SK-N-SH (cell line): ENCODE data around the gene TWNK. TPM values are rescaled to one million over a fixed set of nuclear protein-coding genes. Genes with fewer than 3 reads are reported as not detected.

ENCODE experiments used
- CTCF ChIA-PET: fragments of 300-600, 350-600 bp; formaldehyde crosslinking; extraction: SDS; loops from one replicate; lab custom pipeline; 2021; lab: Yijun Ruan, JAX
- POLR2A ChIA-PET: fragments of 350-600 bp; sonication (Branson Sonifier 250); formaldehyde crosslinking; extraction: SDS; loops from one replicate; lab custom pipeline; 2020; ENCODE audit warnings: antibody characterized with exemption, inconsistent platforms; lab: Yijun Ruan, JAX
- DNase-seq: peaks from one replicate; pipeline ENCODE4 v3.0.0; 2012
- H2AFZ ChIP-seq: fragments of 200-600 bp; sonication (generic); 2 replicates; pipeline ENCODE4 v1.8.1; 2016; ENCODE audit warnings: antibody characterized with exemption, mild to moderate bottlenecking, low read depth
- H3F3A ChIP-seq: fragments of 200-600 bp; sonication (generic); replicated peaks from 2 replicates; pipeline ENCODE3; 2016; ENCODE audit warnings: antibody characterized with exemption, mild to moderate bottlenecking; ENCODE audit not compliant: insufficient read depth
- H3K27ac ChIP-seq, 2 experiments: fragments of 200-500 bp in 1 of 2; fragments of 200-600 bp in 1 of 2; sonication (Bioruptor generic) in 1 of 2; sonication (generic), shearing (Covaris generic) in 1 of 2; 2 replicates each; pipeline versions ENCODE4 v1.5.1 to v1.6.1; 2014 to 2016; ENCODE audit warnings: low read depth in 2 of 2, inconsistent platforms in 1 of 2, low read length in 1 of 2, mild to moderate bottlenecking in 1 of 2, mixed read lengths in 1 of 2
- H3K27me3 ChIP-seq: fragments of 200-600 bp; sonication (generic), shearing (Covaris generic); 2 replicates; pipeline ENCODE4 v1.6.1; 2016; ENCODE audit warnings: mixed run types; ENCODE audit not compliant: insufficient read depth
- H3K36me3 ChIP-seq, 2 experiments: fragments of 200-500 bp in 1 of 2; fragments of 200-600 bp in 1 of 2; sonication (Bioruptor generic) in 1 of 2; sonication (generic) in 1 of 2; replicated peaks in 1 of 2; 2 replicates each; pipeline versions ENCODE3 to v1.5.1; 2014 to 2016; ENCODE audit warnings: low read length in 1 of 2, mild to moderate bottlenecking in 1 of 2; ENCODE audit not compliant: insufficient read depth in 2 of 2, control insufficient read depth in 1 of 2
- H3K4me1 ChIP-seq, 2 experiments: fragments of 200-500 bp in 1 of 2; fragments of 200-600 bp in 1 of 2; sonication (Bioruptor generic) in 1 of 2; sonication (generic), shearing (Covaris generic) in 1 of 2; 2 replicates each; pipeline versions ENCODE4 v1.5.1 to v1.6.1; 2014 to 2016; ENCODE audit warnings: low read depth in 1 of 2, low read length in 1 of 2, mixed run types in 1 of 2; ENCODE audit not compliant: insufficient read depth in 2 of 2, control insufficient read depth in 1 of 2
- H3K4me2 ChIP-seq: fragments of 200-600 bp; sonication (generic), shearing (Covaris generic); 2 replicates; pipeline ENCODE4 v1.6.1; 2017; ENCODE audit warnings: mixed run types
- H3K4me3 ChIP-seq, 2 experiments: fragments of 200-500 bp in 1 of 2; fragments of 200-600 bp in 1 of 2; sonication (Bioruptor generic) in 1 of 2; sonication (generic), shearing (Covaris generic) in 1 of 2; 2 replicates each; pipeline versions ENCODE4 v1.5.1 to v1.8.1; 2014 to 2016; ENCODE audit warnings: low read depth in 2 of 2, inconsistent platforms in 1 of 2, low read length in 1 of 2, mild to moderate bottlenecking in 1 of 2, mixed read lengths in 1 of 2, moderate library complexity in 1 of 2
- H3K79me2 ChIP-seq: fragments of 200-600 bp; sonication (generic); 2 replicates; pipeline ENCODE4 v1.8.1; 2017; ENCODE audit warnings: mild to moderate bottlenecking; ENCODE audit not compliant: insufficient read depth
- H3K9ac ChIP-seq: fragments of 200-600 bp; sonication (generic); 2 replicates; pipeline ENCODE4 v1.6.1; 2017; ENCODE audit warnings: mixed run types
- H3K9me2 ChIP-seq: fragments of 200-600 bp; sonication (generic); 2 replicates; pipeline ENCODE4 v1.6.1; 2017; ENCODE audit warnings: mixed run types
- H3K9me3 ChIP-seq: fragments of 200-600 bp; sonication (generic); 2 replicates; pipeline ENCODE4 v1.6.1; 2017; ENCODE audit warnings: mixed run types, mild to moderate bottlenecking, moderate library complexity
- H4K20me1 ChIP-seq: fragments of 200-600 bp; sonication (generic); 2 replicates; pipeline ENCODE4 v1.6.1; 2017; ENCODE audit warnings: mild to moderate bottlenecking, mixed run types; ENCODE audit not compliant: insufficient read depth
- CTCF ChIP-seq: fragments of 200-600 bp; sonication (generic); IDR thresholded peaks from 2 replicates; pipeline ENCODE4 v1.6.1; 2017; ENCODE audit warnings: antibody characterized with exemption, mild to moderate bottlenecking, moderate library complexity
- ELF1 ChIP-seq: IDR thresholded peaks from 2 replicates; pipeline ENCODE4 v1.4.0; 2012
- EZH2phosphoT487 ChIP-seq: fragments of 200-600 bp; sonication (generic); IDR thresholded peaks from 2 replicates; pipeline ENCODE4 v1.6.1; 2017; ENCODE audit warnings: low read depth, mixed run types, mild to moderate bottlenecking, antibody characterized with exemption, moderate library complexity, borderline replicate concordance
- FOXJ3 ChIP-seq: sonication (generic); formaldehyde crosslinking; IDR thresholded peaks from 2 replicates; pipeline ENCODE4 v1.5.1; 2020; ENCODE audit warnings: mild to moderate bottlenecking, missing genetic modification reagents
- FOXM1 ChIP-seq: IDR thresholded peaks from 2 replicates; pipeline ENCODE4 v1.4.0; 2012; ENCODE audit warnings: low read depth, mild to moderate bottlenecking
- GABPA ChIP-seq: IDR thresholded peaks from 2 replicates; pipeline ENCODE4 v1.4.0; 2012; ENCODE audit warnings: low read depth, mild to moderate bottlenecking
- JUND ChIP-seq: IDR thresholded peaks from 2 replicates; pipeline ENCODE4 v1.4.0; 2012
- NFIC ChIP-seq: IDR thresholded peaks from 2 replicates; pipeline ENCODE4 v1.4.0; 2012; ENCODE audit warnings: borderline replicate concordance
- REST ChIP-seq: IDR thresholded peaks from 2 replicates; pipeline ENCODE4 v1.6.1; 2012; ENCODE audit warnings: mild to moderate bottlenecking, low read depth, low read length, moderate library complexity
- RFX5 ChIP-seq: IDR thresholded peaks from 2 replicates; pipeline ENCODE4 v1.6.1; 2012; ENCODE audit warnings: mild to moderate bottlenecking, improper control_type of control experiment, low read length
- SMC3 ChIP-seq: IDR thresholded peaks from 2 replicates; pipeline ENCODE4 v1.6.1; 2012; ENCODE audit warnings: low read depth, low read length, improper control_type of control experiment
- TAF1 ChIP-seq: IDR thresholded peaks from 2 replicates; pipeline ENCODE4 v1.6.1; 2012; ENCODE audit warnings: low read depth, mild to moderate bottlenecking, low read length, moderate library complexity, borderline replicate concordance
- YY1 ChIP-seq: IDR thresholded peaks from 2 replicates; pipeline ENCODE4 v1.4.0; 2012; ENCODE audit warnings: low read depth, mild to moderate bottlenecking
- ZBTB33 ChIP-seq: IDR thresholded peaks from 2 replicates; pipeline ENCODE4 v1.4.0; 2012; ENCODE audit warnings: low read depth, borderline replicate concordance
- WGBS: methylation state at CpG from one replicate; pipeline ENCODE4 v1.1.6; 2017; ENCODE audit warnings: low lambda C conversion rate; 5-methylcytosine and 5-hydroxymethylcytosine counted together
- polyA plus RNA-seq, 3 experiments: library from polyadenylated mRNA; depleted of rRNA; stranded (reverse); fragments of >200 nt; gene quantifications; 2 replicates each; pipeline ENCODE4 v1.2.3, GENCODE V29; 2012
- TF ChIP-seq, protein P1 (sequence below): fragments of 150-350 bp; IDR thresholded peaks from 2 replicates; pipeline ENCODE4 v1.6.1; 2017; ENCODE audit warnings: antibody characterized with exemption, low read length, low read depth, borderline replicate concordance

The TWNK gene
- polyA plus RNA-seq, 1 of the 3 experiments (the other 2 are of a cell fraction) = 16.4 TPM

GRCh38 chr10:100967332-100967731 is 20.0 kb upstream of the TWNK start (continued):
- TF ChIP-seq ZBTB33 (no peak), TAF1 (no peak), SMC3 (no peak), FOXM1 (no peak), RFX5 (no peak), FOXJ3 (no peak)
- TF ChIP-seq, all 33 proteins: peak for 0

DNA sequence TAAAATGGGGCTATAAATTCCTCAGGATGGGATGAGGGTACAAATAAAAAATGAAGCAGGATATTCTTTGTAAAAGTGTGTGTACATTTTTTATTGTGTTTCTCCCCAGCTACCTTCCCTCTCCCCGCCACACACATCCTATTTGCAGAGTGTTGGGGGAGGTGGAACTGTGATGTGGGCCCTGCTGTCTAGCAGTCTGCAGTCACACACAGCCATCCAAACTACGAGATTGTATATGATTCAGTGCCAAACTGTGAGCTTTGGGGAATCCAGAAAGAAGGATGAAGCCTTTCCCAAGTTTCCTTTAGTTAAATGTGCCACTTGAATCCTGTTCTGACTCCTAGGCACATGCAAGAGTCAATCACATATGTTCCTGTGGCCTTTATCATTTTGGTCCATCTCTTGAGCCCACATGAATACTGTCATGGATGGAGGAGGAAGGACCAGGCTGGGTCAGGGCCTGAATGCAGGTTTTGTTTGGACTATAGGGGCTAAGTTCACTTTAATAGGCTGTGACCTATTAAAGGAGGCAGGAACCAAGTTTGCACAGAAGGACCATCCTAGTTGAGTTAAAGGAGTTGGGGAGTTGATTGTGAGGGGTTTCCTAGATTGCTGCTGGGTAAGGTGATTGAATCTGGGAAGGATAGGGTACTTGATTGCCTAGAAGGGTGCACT is 19.1 kb upstream of the TWNK start:
- H3K4me2 ChIP-seq = peak overlapping the region; percentile 99; the same call in 1 of the 2 replicates
- no peak overlapping the region for H3K27ac ChIP-seq
- no peaks in the 10 kb centered on the region for H3K79me2 ChIP-seq
- POLR2A ChIA-PET = no interaction called here
- no peaks in the 10 kb centered on the region for H3K27me3 ChIP-seq
- WGBS = 91% methylated on average over 2 of the region's 2 CpGs
- no peak for TF ChIP-seq CTCF
- no peak for TF ChIP-seq SMC3
- no peak for TF ChIP-seq ZBTB33
- TF ChIP-seq YY1 = no peak
- no peak for TF ChIP-seq NFIC
- TF ChIP-seq JUND = no peak
- no peak for TF ChIP-seq EZH2phosphoT487
- no peak for TF ChIP-seq ELF1
- TF ChIP-seq TAF1 = no peak
- TF ChIP-seq, protein P1, sequence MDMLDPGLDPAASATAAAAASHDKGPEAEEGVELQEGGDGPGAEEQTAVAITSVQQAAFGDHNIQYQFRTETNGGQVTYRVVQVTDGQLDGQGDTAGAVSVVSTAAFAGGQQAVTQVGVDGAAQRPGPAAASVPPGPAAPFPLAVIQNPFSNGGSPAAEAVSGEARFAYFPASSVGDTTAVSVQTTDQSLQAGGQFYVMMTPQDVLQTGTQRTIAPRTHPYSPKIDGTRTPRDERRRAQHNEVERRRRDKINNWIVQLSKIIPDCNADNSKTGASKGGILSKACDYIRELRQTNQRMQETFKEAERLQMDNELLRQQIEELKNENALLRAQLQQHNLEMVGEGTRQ = no peak
- TF ChIP-seq GABPA = no peak
- TF ChIP-seq REST = no peak
- TF ChIP-seq, all 33 proteins: peak for 0
- Histone ChIP-seq H3K9me2 (no peaks in the 10 kb centered on the region), H3K4me1 (peaks cover 4 to 19% of the 10 kb centered on the region in 2 experiments; a peak in 2 of 4 replicates), H4K20me1 (no peaks in the 10 kb centered on the region), H2AFZ (no peak overlapping the region), H3F3A (peaks cover 3% of the 10 kb centered on the region), H3K4me3 (no peak overlapping the region), H3K36me3 (peaks cover 21 to 34% of the 10 kb centered on the region in 2 experiments), H3K9me3 (no peaks in the 10 kb centered on the region), H3K9ac (no peak overlapping the region)
- CTCF ChIA-PET = interaction anchor here (0.6 to 3.4 kb wide), 23 partner anchors 11 to 406 kb away, joined by 3 to 24 read pairs (median 4); partner anchors contain the start of gene LZTS2
- no peak for DNase-seq
